HG02938 (cell line): ENCODE data around the gene MYH10.
"Not testable (repeated sequence)": the region's sequence is repeated elsewhere in the genome, so short reads cannot be mapped to it uniquely, and the experiment has no call there.

Source experiments
- ATAC-seq: cut with Tn5 transposase; IDR thresholded peaks from one replicate; pipeline ENCODE4 v1.9.1; 2021; ENCODE audit warnings: mild to moderate bottlenecking, moderate library complexity; ENCODE audit not compliant: unreplicated experiment

The MYH10 gene

GRCh38 chr17:8557176-8557806 is 73.2 kb downstream of the MYH10 start:
- no peak for ATAC-seq

DNA sequence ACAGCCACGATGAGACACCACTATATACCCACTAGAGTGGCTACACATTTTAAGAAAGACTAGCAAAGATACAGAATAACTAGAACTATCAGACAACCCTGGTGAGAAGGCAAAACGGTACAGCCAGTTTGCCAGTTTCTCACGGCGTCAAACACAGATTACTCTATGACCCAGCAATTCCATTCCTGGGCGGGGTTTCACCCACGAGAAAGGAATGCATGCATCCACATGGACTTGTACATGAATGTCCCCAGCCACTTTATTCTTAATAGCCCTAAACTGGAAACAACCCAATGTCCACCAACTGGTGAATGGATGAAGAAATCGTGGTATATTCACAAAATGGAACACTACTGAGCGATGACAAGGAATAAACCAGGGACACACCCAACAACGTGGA is 74.5 kb downstream of the MYH10 start:
- ATAC-seq = no peak

DNA sequence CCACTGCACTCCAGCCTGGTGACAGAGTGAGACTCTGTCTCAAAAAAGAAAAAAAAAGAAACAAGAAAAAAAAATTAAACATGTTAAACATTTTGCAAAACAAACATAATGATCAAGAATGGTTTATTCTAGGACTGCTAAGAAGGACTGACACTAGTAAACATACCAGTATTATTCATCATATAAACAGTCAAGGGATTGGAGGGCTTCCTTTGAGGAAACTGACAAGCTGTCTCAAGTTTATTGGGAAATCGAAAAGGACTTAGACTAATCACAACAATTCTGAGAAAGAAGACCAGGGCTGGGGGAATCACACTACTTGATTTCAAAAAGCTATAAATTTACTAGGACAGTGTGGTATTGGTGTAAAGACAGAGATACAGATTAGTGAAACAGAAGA is 75.5 kb downstream of the MYH10 start:
- ATAC-seq = no peak

DNA sequence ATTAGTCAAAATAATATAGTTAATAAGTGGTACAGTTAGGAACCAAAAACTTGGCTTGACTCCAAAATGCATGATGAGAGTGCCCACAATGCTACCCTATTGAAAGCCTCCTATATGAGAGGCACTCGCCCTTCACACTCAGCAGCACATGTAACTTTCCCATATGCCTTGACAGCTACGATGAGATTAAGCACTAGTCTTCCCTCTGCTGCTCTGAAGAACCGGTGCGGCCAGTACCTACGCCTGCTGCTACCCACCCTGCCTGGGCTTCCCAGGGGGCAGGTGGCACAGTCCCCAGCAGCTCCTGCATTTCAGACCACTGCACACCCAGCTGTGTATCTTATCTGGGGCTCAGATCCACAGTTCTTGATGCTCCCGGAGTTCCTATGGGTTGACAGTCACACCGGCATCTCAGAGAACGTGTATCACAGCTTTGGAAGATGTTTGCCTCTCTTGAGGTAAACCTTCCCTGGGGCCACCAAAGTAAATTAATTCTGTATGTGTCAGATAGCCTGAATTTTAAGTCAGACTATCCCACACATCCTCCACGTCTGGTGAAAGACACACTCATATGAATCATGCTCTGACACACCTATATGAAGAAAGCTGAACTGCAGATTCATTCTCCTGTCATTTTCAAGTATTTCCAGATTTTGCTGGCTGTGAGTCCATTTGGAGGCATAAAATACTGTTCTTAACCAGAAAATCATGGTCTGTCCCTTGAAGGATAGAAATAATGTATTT is 77.8 kb downstream of the MYH10 start:
- ATAC-seq = no peak

DNA sequence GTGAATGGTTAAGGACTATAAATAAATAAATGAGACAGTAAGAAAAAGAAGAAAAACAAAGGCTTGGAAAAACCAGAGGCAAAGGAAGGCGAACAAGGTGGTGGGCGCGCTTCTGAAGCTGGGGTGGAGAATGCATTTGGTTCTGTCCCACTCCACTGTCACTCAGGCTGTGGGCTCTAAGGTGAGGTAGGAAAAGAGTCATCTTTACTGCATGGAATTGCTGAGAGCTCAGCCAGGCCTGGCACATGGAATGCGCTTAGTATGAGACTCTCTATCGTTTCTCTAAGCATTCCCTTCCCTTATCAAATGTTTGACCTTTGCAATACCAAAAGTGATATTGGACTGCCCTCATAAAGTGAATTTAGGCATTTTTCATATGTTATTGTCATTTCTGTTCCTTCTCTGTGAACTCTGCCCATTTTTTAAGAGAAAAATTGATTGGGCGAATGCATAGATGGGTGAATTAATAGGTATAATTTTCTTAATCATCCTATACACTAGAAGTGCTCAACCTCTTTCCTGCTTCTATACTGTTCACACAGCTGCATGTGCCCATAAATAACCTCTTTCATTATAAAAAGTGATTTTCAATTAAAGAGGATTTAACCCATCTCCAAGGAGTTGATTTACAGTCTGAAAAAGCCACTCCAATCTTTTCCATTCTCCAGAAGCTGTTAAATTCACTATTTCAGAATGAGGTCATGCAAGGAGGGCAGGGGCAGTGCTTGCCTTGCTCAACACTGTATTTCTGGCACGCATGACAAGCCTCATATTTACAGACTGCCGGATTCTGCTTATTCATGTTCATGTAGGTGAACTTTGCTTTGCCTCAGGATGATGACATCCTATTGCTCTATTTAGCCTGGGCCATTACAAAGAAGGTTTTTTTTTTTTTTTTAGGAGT is 87.7 kb downstream of the MYH10 start:
- ATAC-seq = no peak

DNA sequence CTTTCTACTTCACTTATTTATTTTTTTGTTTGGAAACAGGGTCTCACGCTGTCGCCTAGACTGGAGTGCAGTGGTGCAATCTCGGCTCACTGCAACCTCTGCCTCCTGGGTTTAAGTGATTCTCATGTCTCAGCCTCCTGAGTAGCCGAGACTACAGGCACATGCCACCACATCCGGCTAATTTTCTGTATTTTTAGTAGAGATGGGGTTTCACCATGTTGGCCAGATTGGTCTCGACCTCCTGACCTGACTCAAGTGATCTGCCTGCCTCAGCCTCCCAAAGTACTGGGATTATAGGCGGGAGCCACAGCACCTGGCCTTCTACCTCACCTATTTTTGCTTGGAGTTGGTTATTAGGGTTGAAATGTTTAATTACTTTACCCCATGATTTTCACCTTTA is 90.5 kb downstream of the MYH10 start:
- ATAC-seq = not testable (repeated sequence)

GRCh38 chr17:8537734-8538133 is 92.8 kb downstream of the MYH10 start:
- no peak for ATAC-seq

GRCh38 chr17:8534498-8535188 is 95.9 kb downstream of the MYH10 start:
- no peak for ATAC-seq

DNA sequence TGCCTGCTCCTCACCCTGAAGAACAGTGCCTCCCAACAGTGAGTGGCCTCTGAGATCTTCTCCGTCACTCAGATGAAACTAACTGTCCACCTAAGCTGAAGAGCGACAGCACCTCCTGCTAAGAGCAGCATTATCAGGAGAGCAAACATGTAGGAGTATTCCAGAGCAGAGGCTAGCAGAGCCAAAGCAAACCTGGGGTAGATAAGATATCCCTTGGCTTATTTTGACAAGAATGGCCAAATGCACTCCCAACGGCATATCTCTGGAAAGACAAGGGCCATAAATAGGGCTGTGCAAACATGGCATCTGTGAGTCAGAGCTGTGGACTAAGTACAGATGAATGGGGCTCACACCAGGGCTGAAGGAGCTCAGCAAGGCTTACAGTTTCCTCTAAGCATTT is 98.5 kb downstream of the MYH10 start:
- no peak for ATAC-seq

GRCh38 chr17:8522577-8522976 is 107.9 kb downstream of the MYH10 start:
- ATAC-seq = no peak

GRCh38 chr17:8520981-8521380 is 109.5 kb downstream of the MYH10 start:
- no peak for ATAC-seq

- no peak for ATAC-seq
These were observed 111.7 kb downstream of the MYH10 start for GRCh38 chr17:8518850-8519249.

DNA sequence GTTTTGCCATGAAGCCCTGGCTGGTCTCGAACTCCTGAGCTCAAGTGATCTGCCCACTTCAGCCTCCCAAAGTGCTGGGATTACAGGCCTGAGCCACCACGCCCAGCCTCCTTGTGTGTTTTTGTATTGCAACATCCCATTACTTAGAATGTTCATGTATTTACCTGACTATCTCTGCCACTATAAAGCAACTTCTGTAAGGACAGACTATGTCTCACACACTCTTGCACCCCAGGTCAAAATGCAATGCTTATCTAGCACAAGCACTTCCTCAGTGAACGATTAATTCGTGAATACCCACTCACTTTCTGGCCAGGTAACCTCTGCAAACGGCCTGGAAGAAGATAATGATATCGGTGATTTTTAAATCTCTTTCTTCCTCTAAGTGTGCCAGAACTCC is 112.2 kb downstream of the MYH10 start:
- no peak for ATAC-seq

GRCh38 chr17:8514801-8515200 is 115.7 kb downstream of the MYH10 start:
- ATAC-seq = no peak

- ATAC-seq = no peak
These were observed 124.4 kb downstream of the MYH10 start for GRCh38 chr17:8506145-8506544.

- no peak for ATAC-seq
These were observed 125.9 kb downstream of the MYH10 start for GRCh38 chr17:8504460-8505207.

- no peak for ATAC-seq
These were observed 126.7 kb downstream of the MYH10 start for GRCh38 chr17:8503807-8504206.

GRCh38 chr17:8503368-8503767 is 127.2 kb downstream of the MYH10 start:
- no peak for ATAC-seq

GRCh38 chr17:8502126-8502525 is 128.4 kb downstream of the MYH10 start:
- no peak for ATAC-seq

DNA sequence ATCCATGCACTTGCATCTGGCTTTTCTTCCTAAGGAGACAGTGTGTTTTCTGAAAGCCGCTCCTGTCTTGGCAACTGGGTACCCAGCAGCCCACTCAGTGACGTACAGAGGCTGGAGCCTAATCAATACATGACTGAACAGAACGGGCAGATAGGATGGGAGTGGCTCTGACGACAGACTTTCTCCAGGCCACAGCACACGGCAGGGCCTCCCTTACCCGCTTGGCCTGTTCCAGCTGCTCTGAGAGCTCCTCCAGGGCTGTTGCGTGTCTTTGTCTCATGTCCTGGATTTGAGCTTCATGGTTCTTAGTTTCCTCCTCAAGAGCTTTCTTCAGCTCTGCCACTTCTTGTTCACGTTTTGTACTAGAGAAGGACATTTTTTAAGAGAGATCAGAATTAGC is 129.9 kb downstream of the MYH10 start:
- no peak for ATAC-seq
